HepG2 (cell line): ENCODE data around the gene SLC15A3. TPM values are rescaled to one million over a fixed set of nuclear protein-coding genes. Genes with fewer than 3 reads are reported as not detected.

Experiments
- ATAC-seq: fragments of 200-7000 bp; cut with Tn5 transposase; 3 replicates; pipeline ENCODE4 v1.9.1; 2020; ENCODE audit warnings: mild to moderate bottlenecking, moderate library complexity
- BruUV-seq: library from RNA; stranded (reverse); fragments of 400-500 nt; replicated peaks from 2 replicates; lab custom pipeline; 2021; lab: Mats Ljungman, UMichigan
- CTCF ChIA-PET: fragments of 300-600 bp; formaldehyde crosslinking; extraction: SDS; loops from one replicate; lab custom pipeline; 2021; ENCODE audit warnings: low total read pairs, inconsistent platforms, low intra/inter-chr PET ratio; lab: Yijun Ruan, JAX
- POLR2A ChIA-PET: fragments of 350-600 bp; sonication (Branson Sonifier 250); formaldehyde crosslinking; loops from one replicate; lab custom pipeline; 2020; ENCODE audit warnings: antibody characterized with exemption, inconsistent platforms; lab: Yijun Ruan, JAX
- DNase-seq: peaks from one replicate; pipeline ENCODE4 v3.0.0-alpha.2; 2015; ENCODE audit warnings: low spot score
- FAIRE-seq: peaks from 3 replicates; lab custom pipeline; 2011; peaks lifted over from hg19 to GRCh38; lab: Jason Lieb, UNC
- H2AFZ ChIP-seq: one replicate; pipeline ENCODE4 v1.6.1; 2011; ENCODE audit warnings: low read length, inconsistent platforms
- H3K27ac ChIP-seq: fragments of 300-600 bp; 3 replicates; pipeline ENCODE4 v1.8.0; 2011; ENCODE audit warnings: mixed run types, mild to moderate bottlenecking, mixed read lengths, low read length, inconsistent platforms; ENCODE audit not compliant: insufficient read depth; ENCODE audit errors: extremely low read length
- H3K27me3 ChIP-seq, 2 experiments: fragments of 200-600 bp in 1 of 2; 2 replicates in 1 of 2; 3 replicates in 1 of 2; pipeline versions ENCODE4 v1.6.0 to v1.8.0; 2011; ENCODE audit warnings: low read length in 2 of 2, mild to moderate bottlenecking in 2 of 2, moderate library complexity in 2 of 2, inconsistent platforms in 1 of 2; ENCODE audit not compliant: insufficient read depth in 2 of 2, control insufficient read depth in 1 of 2
- H3K36me3 ChIP-seq, 2 experiments: fragments of 200-600 bp in 1 of 2; replicated peaks in 1 of 2; 2 replicates in 1 of 2; 3 replicates in 1 of 2; pipeline versions ENCODE4 v1.5.1 to v1.8.0; 2011; ENCODE audit warnings: low read length in 2 of 2, inconsistent platforms in 1 of 2; ENCODE audit not compliant: insufficient read depth in 2 of 2, control insufficient read depth in 1 of 2
- H3K4me1 ChIP-seq: 2 replicates; pipeline ENCODE4 v1.5.1; 2012; ENCODE audit warnings: low read length, inconsistent platforms; ENCODE audit not compliant: insufficient read depth
- H3K4me2 ChIP-seq: 2 replicates; pipeline ENCODE4 v1.6.0; 2011; ENCODE audit warnings: low read depth, low read length, inconsistent platforms
- H3K4me3 ChIP-seq, 3 experiments: fragments of 200-600 bp in 1 of 3; sonication (generic), shearing (Covaris generic) in 1 of 3; replicated peaks in 1 of 3; 2 replicates each; pipeline ENCODE4 v1.5.1; 2011 to 2016; ENCODE audit warnings: low read length in 3 of 3, inconsistent platforms in 2 of 3, low read depth in 2 of 3, mild to moderate bottlenecking in 2 of 3, control low read depth in 1 of 3, mixed read lengths in 1 of 3; ENCODE audit not compliant: insufficient read depth in 1 of 3
- H3K79me2 ChIP-seq: one replicate; pipeline ENCODE4 v1.6.1; 2011; ENCODE audit warnings: low read length, inconsistent platforms; ENCODE audit not compliant: insufficient read depth
- H3K9ac ChIP-seq: 2 replicates; pipeline ENCODE4 v1.6.0; 2011; ENCODE audit warnings: mild to moderate bottlenecking, low read depth, low read length, inconsistent platforms; ENCODE audit not compliant: insufficient read depth
- H3K9me3 ChIP-seq: 2 replicates; pipeline ENCODE4 v1.5.1; 2012; ENCODE audit warnings: mild to moderate bottlenecking, low read length
- H4K20me1 ChIP-seq: 2 replicates; pipeline ENCODE4 v1.6.0; 2011; ENCODE audit warnings: inconsistent platforms, mild to moderate bottlenecking, low read length, moderate library complexity; ENCODE audit not compliant: insufficient read depth
- HIVEP1 ChIP-seq: sonication (generic); formaldehyde crosslinking; IDR thresholded peaks from 2 replicates; pipeline ENCODE4 v1.4.0; 2020; ENCODE audit warnings: mild to moderate bottlenecking, missing genetic modification reagents
- PPARG ChIP-seq: conservative IDR thresholded peaks from 2 replicates; pipeline ENCODE4 v1.6.1; 2016; ENCODE audit warnings: missing biosample characterization, missing genetic modification reagents
- SIN3A ChIP-seq: IDR thresholded peaks from 2 replicates; pipeline ENCODE4 v1.6.1; 2011; ENCODE audit warnings: low read depth, mild to moderate bottlenecking, control low read depth, low read length, borderline replicate concordance
- TBX2 ChIP-seq: sonication (generic); formaldehyde crosslinking; IDR thresholded peaks from 2 replicates; pipeline ENCODE4 v1.5.0; 2020; ENCODE audit warnings: missing genetic modification reagents, mild to moderate bottlenecking, borderline replicate concordance
- ZNF383 ChIP-seq: sonication (generic); formaldehyde crosslinking; IDR thresholded peaks from 2 replicates; pipeline ENCODE4 v1.4.0; 2020; ENCODE audit warnings: missing genetic modification reagents, mild to moderate bottlenecking, borderline replicate concordance
- WGBS: methylation state at CpG from one replicate; pipeline ENCODE4 v1.1.6; 2017; ENCODE audit warnings: low lambda C conversion rate; 5-methylcytosine and 5-hydroxymethylcytosine counted together
- in situ Hi-C: cut with HindIII; loops from 2 replicates; pipeline ENCODE4 v1.10.0; 2017; ENCODE audit warnings: low pct_unique_long_range_greater_than_20kb; ENCODE audit not compliant: extremely low pct_ligation_motif_present
- intact Hi-C: fragments of 100-400 bp; cut with micrococcal nuclease; formaldehyde crosslinking; loops from one replicate; pipeline ENCODE4 v1.10.0; 2022; ENCODE audit not compliant: unreplicated experiment
- polyA plus RNA-seq, 8 experiments: library from polyadenylated mRNA; depleted of rRNA in 3 of 8; stranded (reverse) in 7 of 8; unstranded in 1 of 8; fragments of >200 nt; fragmentation: Illumina TruSeq in 4 of 8; extraction: Trizol in 4 of 8; gene quantifications; 2 replicates each; pipeline versions ENCODE4 v1.2.1 to v1.2.3, GENCODE V29; 2011 to 2016; ENCODE audit warnings: low read depth in 4 of 8, missing spikeins in 1 of 8, mixed read lengths in 1 of 8; ENCODE audit not compliant: insufficient read depth in 1 of 8
- total RNA-seq, 5 experiments: library from RNA; depleted of rRNA; stranded (reverse); fragments of >200 nt; fragmentation: Illumina TruSeq; extraction: Trizol; gene quantifications; 2 replicates each; pipeline ENCODE4 v1.2.3, GENCODE V29; 2016; ENCODE audit warnings: low read depth in 1 of 5
- TF ChIP-seq, protein P1 (sequence below): IDR thresholded peaks from 2 replicates; pipeline ENCODE4 v1.4.0; 2020; ENCODE audit warnings: mild to moderate bottlenecking, missing genetic modification reagents
- TF ChIP-seq, protein P2 (sequence below): sonication (generic); formaldehyde crosslinking; IDR thresholded peaks from 2 replicates; pipeline ENCODE4 v1.4.0; 2020; ENCODE audit warnings: missing genetic modification reagents, mild to moderate bottlenecking, borderline replicate concordance

The SLC15A3 gene
- total and polyA plus RNA-seq, 2 of the 13 experiments (the other 11 are each of a cell fraction or from before 2014, with no cell fraction given): 0.45 to 0.77 TPM

DNA sequence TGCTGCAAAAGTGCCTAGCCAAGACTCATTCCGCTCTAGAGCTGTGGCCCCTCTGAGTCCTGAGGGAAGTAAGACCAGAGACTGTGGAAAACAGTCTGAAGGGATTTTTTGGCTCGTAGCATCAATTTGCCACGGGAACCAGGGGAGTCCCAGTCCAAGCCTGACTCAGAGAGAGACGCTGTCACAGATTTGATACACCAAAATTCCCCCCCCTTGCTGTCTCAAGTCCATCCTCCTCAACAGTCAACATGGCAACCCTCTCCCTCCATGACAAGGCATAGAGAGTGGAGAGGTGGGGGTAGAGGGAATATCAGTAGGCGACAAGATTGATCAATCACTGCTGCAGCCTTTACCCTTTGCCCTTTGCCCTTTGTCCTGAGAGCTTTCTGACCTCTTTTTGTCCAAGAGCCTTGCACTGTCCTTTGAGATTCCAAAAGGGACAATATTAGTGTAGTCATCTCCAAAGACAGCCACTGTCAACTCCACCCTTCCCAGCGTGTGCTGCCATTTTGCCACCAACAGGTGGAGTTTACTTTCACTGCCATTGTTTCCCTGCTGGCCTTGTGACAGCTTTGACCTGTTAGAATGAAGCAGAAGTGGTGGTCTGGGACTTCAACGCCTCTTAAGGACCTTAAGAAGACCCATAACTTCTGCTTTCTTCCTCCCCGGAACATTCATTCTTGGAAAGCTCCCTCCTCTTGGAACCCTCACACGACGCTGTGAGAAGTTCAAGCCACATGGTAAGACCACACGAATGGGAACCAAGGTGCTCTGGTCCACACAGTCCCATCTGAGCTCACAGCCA lies 7.3 kb downstream of the SLC15A3 start:
- DNase-seq: no peak
- CTCF ChIA-PET: no interaction called here
- Histone ChIP-seq H4K20me1 (no peaks in the 10 kb centered on the region), H3K27me3 (peaks cover 0 to 7% of the 10 kb centered on the region in 2 experiments; a peak in 2 of 5 replicates), H3K4me1 (no peaks in the 10 kb centered on the region), H3K79me2 (no peaks in the 10 kb centered on the region), H2AFZ (no peak overlapping the region), H3K4me2 (no peak overlapping the region), H3K36me3 (no peaks in the 10 kb centered on the region), H3K4me3 (no peak overlapping the region), H3K9me3 (no peaks in the 10 kb centered on the region), H3K27ac (no peak overlapping the region), H3K9ac (no peak overlapping the region)
- POLR2A ChIA-PET: no interaction called here
- FAIRE-seq: no peak
- intact Hi-C loops: no loop called here
- in situ Hi-C loops: no loop called here
- no TSS peak for BruUV-seq
- WGBS: 58% methylated on average over 11 of the region's 11 CpGs
- peak; percentile 33; the same call in 2 of the 3 replicates for ATAC-seq
- TF ChIP-seq PPARG (CRISPR knock-in tag) (no peak), ZNF383 (CRISPR knock-in tag) (no peak), SIN3A (no peak), TBX2 (CRISPR knock-in tag) (no peak), HIVEP1 (no peak)
- TF ChIP-seq, protein P1, sequence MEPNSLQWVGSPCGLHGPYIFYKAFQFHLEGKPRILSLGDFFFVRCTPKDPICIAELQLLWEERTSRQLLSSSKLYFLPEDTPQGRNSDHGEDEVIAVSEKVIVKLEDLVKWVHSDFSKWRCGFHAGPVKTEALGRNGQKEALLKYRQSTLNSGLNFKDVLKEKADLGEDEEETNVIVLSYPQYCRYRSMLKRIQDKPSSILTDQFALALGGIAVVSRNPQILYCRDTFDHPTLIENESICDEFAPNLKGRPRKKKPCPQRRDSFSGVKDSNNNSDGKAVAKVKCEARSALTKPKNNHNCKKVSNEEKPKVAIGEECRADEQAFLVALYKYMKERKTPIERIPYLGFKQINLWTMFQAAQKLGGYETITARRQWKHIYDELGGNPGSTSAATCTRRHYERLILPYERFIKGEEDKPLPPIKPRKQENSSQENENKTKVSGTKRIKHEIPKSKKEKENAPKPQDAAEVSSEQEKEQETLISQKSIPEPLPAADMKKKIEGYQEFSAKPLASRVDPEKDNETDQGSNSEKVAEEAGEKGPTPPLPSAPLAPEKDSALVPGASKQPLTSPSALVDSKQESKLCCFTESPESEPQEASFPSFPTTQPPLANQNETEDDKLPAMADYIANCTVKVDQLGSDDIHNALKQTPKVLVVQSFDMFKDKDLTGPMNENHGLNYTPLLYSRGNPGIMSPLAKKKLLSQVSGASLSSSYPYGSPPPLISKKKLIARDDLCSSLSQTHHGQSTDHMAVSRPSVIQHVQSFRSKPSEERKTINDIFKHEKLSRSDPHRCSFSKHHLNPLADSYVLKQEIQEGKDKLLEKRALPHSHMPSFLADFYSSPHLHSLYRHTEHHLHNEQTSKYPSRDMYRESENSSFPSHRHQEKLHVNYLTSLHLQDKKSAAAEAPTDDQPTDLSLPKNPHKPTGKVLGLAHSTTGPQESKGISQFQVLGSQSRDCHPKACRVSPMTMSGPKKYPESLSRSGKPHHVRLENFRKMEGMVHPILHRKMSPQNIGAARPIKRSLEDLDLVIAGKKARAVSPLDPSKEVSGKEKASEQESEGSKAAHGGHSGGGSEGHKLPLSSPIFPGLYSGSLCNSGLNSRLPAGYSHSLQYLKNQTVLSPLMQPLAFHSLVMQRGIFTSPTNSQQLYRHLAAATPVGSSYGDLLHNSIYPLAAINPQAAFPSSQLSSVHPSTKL (CRISPR knock-in tag): no peak
- TF ChIP-seq, protein P2, sequence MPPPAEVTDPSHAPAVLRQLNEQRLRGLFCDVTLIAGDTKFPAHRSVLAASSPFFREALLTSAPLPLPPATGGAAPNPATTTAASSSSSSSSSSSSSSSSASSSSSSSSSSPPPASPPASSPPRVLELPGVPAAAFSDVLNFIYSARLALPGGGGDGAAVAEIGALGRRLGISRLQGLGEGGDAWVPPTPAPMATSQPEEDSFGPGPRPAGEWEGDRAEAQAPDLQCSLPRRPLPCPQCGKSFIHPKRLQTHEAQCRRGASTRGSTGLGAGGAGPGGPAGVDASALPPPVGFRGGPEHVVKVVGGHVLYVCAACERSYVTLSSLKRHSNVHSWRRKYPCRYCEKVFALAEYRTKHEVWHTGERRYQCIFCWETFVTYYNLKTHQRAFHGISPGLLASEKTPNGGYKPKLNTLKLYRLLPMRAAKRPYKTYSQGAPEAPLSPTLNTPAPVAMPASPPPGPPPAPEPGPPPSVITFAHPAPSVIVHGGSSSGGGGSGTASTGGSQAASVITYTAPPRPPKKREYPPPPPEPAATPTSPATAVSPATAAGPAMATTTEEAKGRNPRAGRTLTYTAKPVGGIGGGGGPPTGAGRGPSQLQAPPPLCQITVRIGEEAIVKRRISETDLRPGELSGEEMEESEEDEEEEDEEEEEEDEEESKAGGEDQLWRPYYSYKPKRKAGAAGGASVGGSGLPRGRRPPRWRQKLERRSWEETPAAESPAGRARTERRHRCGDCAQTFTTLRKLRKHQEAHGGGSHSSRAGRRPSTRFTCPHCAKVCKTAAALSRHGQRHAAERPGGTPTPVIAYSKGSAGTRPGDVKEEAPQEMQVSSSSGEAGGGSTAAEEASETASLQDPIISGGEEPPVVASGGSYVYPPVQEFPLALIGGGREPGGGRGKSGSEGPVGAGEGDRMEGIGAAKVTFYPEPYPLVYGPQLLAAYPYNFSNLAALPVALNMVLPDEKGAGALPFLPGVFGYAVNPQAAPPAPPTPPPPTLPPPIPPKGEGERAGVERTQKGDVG: no peak
